SJSA1 (cell line): ENCODE measurements around the gene ANAPC5. TPM values are rescaled to one million over a fixed set of nuclear protein-coding genes. Genes with fewer than 3 reads are reported as not detected.

Experiments
- DNase-seq, 2 experiments: peaks; one replicate each; pipeline ENCODE4 v3.0.0-alpha.2; 2015 to 2020; ENCODE audit warnings: low spot score in 2 of 2, low read depth in 1 of 2
- H3K27ac ChIP-seq: fragments of 250-450 bp; sonication (Bioruptor Pico); 2 replicates; pipeline ENCODE4 v1.5.1; 2020; ENCODE audit warnings: mild to moderate bottlenecking, moderate library complexity
- H3K27me3 ChIP-seq: fragments of 250-450 bp; sonication (Bioruptor Pico); replicated peaks from 2 replicates; pipeline ENCODE4 v1.5.1; 2020; ENCODE audit warnings: mild to moderate bottlenecking, moderate library complexity
- H3K36me3 ChIP-seq: fragments of 250-450 bp; sonication (Bioruptor Pico); 2 replicates; pipeline ENCODE4 v1.5.1; 2020; ENCODE audit warnings: mild to moderate bottlenecking
- H3K4me1 ChIP-seq: fragments of 250-450 bp; sonication (Bioruptor Pico); replicated peaks from 2 replicates; pipeline ENCODE4 v1.6.1; 2021; ENCODE audit warnings: mild to moderate bottlenecking
- H3K4me3 ChIP-seq: fragments of 250-450 bp; sonication (Bioruptor Pico); 2 replicates; pipeline ENCODE4 v1.5.1; 2020; ENCODE audit warnings: mild to moderate bottlenecking
- H3K9me3 ChIP-seq: fragments of 250-450 bp; sonication (Bioruptor Pico); replicated peaks from 2 replicates; pipeline ENCODE4 v1.5.1; 2020; ENCODE audit warnings: mild to moderate bottlenecking
- total RNA-seq: library from RNA; depleted of rRNA; stranded (reverse); fragments of >200 nt; shearing (Covaris generic); gene quantifications from 2 replicates; pipeline ENCODE4 v1.2.3, GENCODE V29; 2014

Gene ANAPC5
- total RNA-seq, 1 experiment from 2014 or later: 107 TPM

GRCh38 chr12:121346747-121347146 is 5.5 kb downstream of the ANAPC5 start:
- Histone ChIP-seq H3K9me3 (no peaks in the 10 kb centered on the region), H3K27ac (no peak overlapping the region), H3K4me1 (peaks cover 8% of the 10 kb centered on the region; the same call in 1 of the 2 replicates), H3K36me3 (peaks cover 51% of the 10 kb centered on the region), H3K4me3 (no peak overlapping the region), H3K27me3 (no peaks in the 10 kb centered on the region)
- DNase-seq: no peak

GRCh38 chr12:121345151-121345815 is 6.9 kb downstream of the ANAPC5 start:
- Histone ChIP-seq H3K27ac (no peak overlapping the region), H3K36me3 (peaks cover 59% of the 10 kb centered on the region), H3K4me3 (no peak overlapping the region), H3K9me3 (no peaks in the 10 kb centered on the region), H3K4me1 (no peaks in the 10 kb centered on the region), H3K27me3 (no peaks in the 10 kb centered on the region)
- DNase-seq: no peak

- Histone ChIP-seq H3K4me1 (no peaks in the 10 kb centered on the region), H3K27ac (no peak overlapping the region), H3K9me3 (no peaks in the 10 kb centered on the region), H3K4me3 (no peak overlapping the region), H3K36me3 (peaks cover 59% of the 10 kb centered on the region), H3K27me3 (no peaks in the 10 kb centered on the region)
- DNase-seq: no peak
Observed at GRCh38 chr12:121344506-121344905, 7.7 kb downstream of the ANAPC5 start.

- H3K27ac ChIP-seq: no peak overlapping the region
- H3K27me3 ChIP-seq: no peaks in the 10 kb centered on the region
- DNase-seq: no peak
- no peaks in the 10 kb centered on the region for H3K4me1 ChIP-seq
- H3K9me3 ChIP-seq: no peaks in the 10 kb centered on the region
- peaks cover 60% of the 10 kb centered on the region for H3K36me3 ChIP-seq
- H3K4me3 ChIP-seq: no peak overlapping the region
Observed at GRCh38 chr12:121337416-121337815, 14.8 kb downstream of the ANAPC5 start.

- H3K4me1 ChIP-seq: no peaks in the 10 kb centered on the region
- no peaks in the 10 kb centered on the region for H3K27me3 ChIP-seq
- no peak overlapping the region for H3K4me3 ChIP-seq
- no peak overlapping the region for H3K27ac ChIP-seq
- peaks cover 71% of the 10 kb centered on the region for H3K36me3 ChIP-seq
- H3K9me3 ChIP-seq: no peaks in the 10 kb centered on the region
- peak in 1 of 2 experiments; percentile 38 for DNase-seq
Observed at GRCh38 chr12:121334513-121335343, 17.5 kb downstream of the ANAPC5 start.

- no peak for DNase-seq
- Histone ChIP-seq H3K27me3 (no peaks in the 10 kb centered on the region), H3K27ac (no peak overlapping the region), H3K4me3 (no peak overlapping the region), H3K9me3 (no peaks in the 10 kb centered on the region), H3K36me3 (peaks cover 75% of the 10 kb centered on the region), H3K4me1 (no peaks in the 10 kb centered on the region)
Observed at GRCh38 chr12:121333747-121334146, 18.5 kb downstream of the ANAPC5 start.

- Histone ChIP-seq H3K9me3 (no peaks in the 10 kb centered on the region), H3K4me1 (no peaks in the 10 kb centered on the region), H3K4me3 (no peak overlapping the region), H3K27me3 (no peaks in the 10 kb centered on the region), H3K27ac (no peak overlapping the region), H3K36me3 (peaks cover 90% of the 10 kb centered on the region)
- DNase-seq: no peak
Observed at GRCh38 chr12:121331248-121331647, 21.0 kb downstream of the ANAPC5 start.

GRCh38 chr12:121330692-121331091 is 21.5 kb downstream of the ANAPC5 start:
- Histone ChIP-seq H3K9me3 (no peaks in the 10 kb centered on the region), H3K27ac (no peak overlapping the region), H3K4me1 (no peaks in the 10 kb centered on the region), H3K4me3 (no peak overlapping the region), H3K36me3 (peaks cover 93% of the 10 kb centered on the region), H3K27me3 (no peaks in the 10 kb centered on the region)
- no peak for DNase-seq

- Histone ChIP-seq H3K36me3 (peaks cover 93% of the 10 kb centered on the region), H3K27me3 (no peaks in the 10 kb centered on the region), H3K27ac (no peak overlapping the region), H3K4me3 (no peak overlapping the region), H3K4me1 (no peaks in the 10 kb centered on the region), H3K9me3 (no peaks in the 10 kb centered on the region)
- no peak for DNase-seq
Observed at GRCh38 chr12:121330195-121330594, 22.0 kb downstream of the ANAPC5 start.

GRCh38 chr12:121328620-121329019 is 23.6 kb downstream of the ANAPC5 start:
- no peak for DNase-seq
- no peak overlapping the region for H3K4me3 ChIP-seq
- H3K27me3 ChIP-seq: no peaks in the 10 kb centered on the region
- H3K36me3 ChIP-seq: peaks cover 92% of the 10 kb centered on the region
- H3K4me1 ChIP-seq: no peaks in the 10 kb centered on the region
- no peaks in the 10 kb centered on the region for H3K9me3 ChIP-seq
- no peak overlapping the region for H3K27ac ChIP-seq

GRCh38 chr12:121326996-121327674 is 25.1 kb downstream of the ANAPC5 start:
- H3K9me3 ChIP-seq: no peaks in the 10 kb centered on the region
- H3K36me3 ChIP-seq: peaks cover 86% of the 10 kb centered on the region
- no peaks in the 10 kb centered on the region for H3K27me3 ChIP-seq
- H3K4me1 ChIP-seq: no peaks in the 10 kb centered on the region
- DNase-seq: no peak
- no peak overlapping the region for H3K4me3 ChIP-seq
- no peak overlapping the region for H3K27ac ChIP-seq

GRCh38 chr12:121325922-121326396 is 26.3 kb downstream of the ANAPC5 start:
- Histone ChIP-seq H3K4me1 (no peaks in the 10 kb centered on the region), H3K36me3 (peaks cover 74% of the 10 kb centered on the region), H3K4me3 (no peak overlapping the region), H3K27ac (no peak overlapping the region), H3K9me3 (no peaks in the 10 kb centered on the region), H3K27me3 (no peaks in the 10 kb centered on the region)
- DNase-seq: no peak

- Histone ChIP-seq H3K36me3 (peaks cover 66% of the 10 kb centered on the region), H3K27me3 (no peaks in the 10 kb centered on the region), H3K9me3 (no peaks in the 10 kb centered on the region), H3K4me3 (no peak overlapping the region), H3K27ac (no peak overlapping the region), H3K4me1 (no peaks in the 10 kb centered on the region)
- no peak for DNase-seq
Observed at GRCh38 chr12:121323908-121324307, 28.3 kb downstream of the ANAPC5 start.

- Histone ChIP-seq H3K36me3 (peaks cover 40% of the 10 kb centered on the region), H3K9me3 (no peaks in the 10 kb centered on the region), H3K27ac (no peak overlapping the region), H3K4me1 (no peaks in the 10 kb centered on the region), H3K4me3 (no peak overlapping the region), H3K27me3 (no peaks in the 10 kb centered on the region)
- DNase-seq: no peak
Observed at GRCh38 chr12:121318121-121318520, 34.1 kb downstream of the ANAPC5 start.
